SK-N-SH treated with all-trans-retinoic acid at 6 μM for 48 hours (cell line): ENCODE data around the gene FLRT3.

Experiments
- ATAC-seq: fragments of 200-7000 bp; cut with Tn5 transposase; 3 replicates; pipeline ENCODE4 v1.9.1; 2020; ENCODE audit warnings: mild to moderate bottlenecking, moderate library complexity
- ARNTL ChIP-seq: fragments of 450-650 bp; formaldehyde crosslinking; IDR thresholded peaks from 2 replicates; pipeline ENCODE4 v1.5.0; 2020; ENCODE audit warnings: low read depth, mild to moderate bottlenecking, moderate library complexity, borderline replicate concordance
- CREB5 ChIP-seq: fragments of 250-450 bp; sonication (Bioruptor Pico); IDR thresholded peaks from 2 replicates; pipeline ENCODE4 v1.5.1; 2020; ENCODE audit warnings: low read depth, mild to moderate bottlenecking, moderate library complexity
- CSDC2 ChIP-seq: fragments of 250-450 bp; sonication (Bioruptor Pico); IDR thresholded peaks from 2 replicates; pipeline ENCODE4 v1.5.0; 2020; ENCODE audit warnings: mild to moderate bottlenecking, moderate library complexity
- CSRNP3 ChIP-seq: fragments of 250-450 bp; sonication (Bioruptor Pico); IDR thresholded peaks from 2 replicates; pipeline ENCODE4 v1.5.1; 2021; ENCODE audit warnings: mild to moderate bottlenecking, moderate library complexity
- ESRRG ChIP-seq: fragments of 250-450 bp; sonication (Bioruptor Pico); IDR thresholded peaks from 2 replicates; pipeline ENCODE4 v1.6.1; 2021; ENCODE audit warnings: mild to moderate bottlenecking
- OSR1 ChIP-seq: fragments of 250-450 bp; sonication (Bioruptor Pico); IDR thresholded peaks from 2 replicates; pipeline ENCODE4 v1.8.0; 2022; ENCODE audit warnings: moderate library complexity, mild to moderate bottlenecking, inconsistent platforms
- PATZ1 ChIP-seq: fragments of 250-450 bp; sonication (Bioruptor Pico); IDR thresholded peaks from 2 replicates; pipeline ENCODE4 v1.8.0; 2020; ENCODE audit warnings: mild to moderate bottlenecking, moderate library complexity, borderline replicate concordance
- PPARA ChIP-seq: fragments of 250-450 bp; sonication (Bioruptor Pico); IDR thresholded peaks from 2 replicates; pipeline ENCODE4 v1.5.0; 2020; ENCODE audit warnings: mild to moderate bottlenecking, borderline replicate concordance
- RARB ChIP-seq: fragments of 250-450 bp; sonication (Bioruptor Pico); IDR thresholded peaks from 2 replicates; pipeline ENCODE4 v1.8.0; 2021; ENCODE audit warnings: mild to moderate bottlenecking, moderate library complexity
- SNAI2 ChIP-seq: fragments of 250-450 bp; sonication (Bioruptor Pico); IDR thresholded peaks from 2 replicates; pipeline ENCODE4 v1.5.0; 2020; ENCODE audit warnings: mild to moderate bottlenecking, moderate library complexity
- TCF4 ChIP-seq: fragments of 250-450 bp; sonication (Bioruptor Pico); IDR thresholded peaks from 2 replicates; pipeline ENCODE4 v1.8.0; 2021; ENCODE audit warnings: mild to moderate bottlenecking, moderate library complexity, borderline replicate concordance
- TOX ChIP-seq: fragments of 250-450 bp; sonication (Bioruptor Pico); IDR thresholded peaks from 2 replicates; pipeline ENCODE4 v1.8.0; 2021; ENCODE audit warnings: mild to moderate bottlenecking, moderate library complexity, borderline replicate concordance
- ZC3H10 ChIP-seq: fragments of 250-450 bp; sonication (Bioruptor Pico); IDR thresholded peaks from 2 replicates; pipeline ENCODE4 v1.5.1; 2021; ENCODE audit warnings: mild to moderate bottlenecking, moderate library complexity
- ZFP30 ChIP-seq: fragments of 450-650 bp; formaldehyde crosslinking; IDR thresholded peaks from 2 replicates; pipeline ENCODE4 v1.5.0; 2022; ENCODE audit warnings: mild to moderate bottlenecking, moderate library complexity
- ZNF565 ChIP-seq: fragments of 450-650 bp; formaldehyde crosslinking; conservative IDR thresholded peaks from 2 replicates; pipeline ENCODE4 v1.5.0; 2020; ENCODE audit warnings: low read depth, mild to moderate bottlenecking, moderate library complexity
- ZNF70 ChIP-seq: fragments of 450-650 bp; formaldehyde crosslinking; IDR thresholded peaks from 2 replicates; pipeline ENCODE4 v1.5.0; 2020; ENCODE audit warnings: mild to moderate bottlenecking, moderate library complexity
- ZNF8 ChIP-seq: fragments of 450-650 bp; formaldehyde crosslinking; IDR thresholded peaks from 2 replicates; pipeline ENCODE4 v1.5.0; 2020; ENCODE audit warnings: mild to moderate bottlenecking, moderate library complexity
- TF ChIP-seq, protein P1 (sequence below): fragments of 250-450 bp; sonication (Bioruptor Pico); IDR thresholded peaks from 2 replicates; pipeline ENCODE4 v1.8.0; 2021; ENCODE audit warnings: low read depth, mild to moderate bottlenecking, moderate library complexity, borderline replicate concordance
- TF ChIP-seq, protein P2 (sequence below): fragments of 250-450 bp; sonication (Bioruptor Pico); IDR thresholded peaks from 2 replicates; pipeline ENCODE4 v1.5.0; 2020; ENCODE audit warnings: mild to moderate bottlenecking, moderate library complexity

The FLRT3 gene

GRCh38 chr20:14378326-14378725 is 40.9 kb upstream of the FLRT3 start:
- no peak for ATAC-seq

GRCh38 chr20:14375416-14375985 is 38.1 kb upstream of the FLRT3 start:
- no peak for ATAC-seq
- TF ChIP-seq ESRRG (CRISPR knock-in tag): no peak
- no peak for TF ChIP-seq ARNTL (CRISPR knock-in tag)
- TF ChIP-seq PPARA (CRISPR knock-in tag): no peak
- no peak for TF ChIP-seq ZC3H10 (CRISPR knock-in tag)
- no peak for TF ChIP-seq SNAI2 (CRISPR knock-in tag)
- TF ChIP-seq CSDC2: no peak
- TF ChIP-seq, protein P1, sequence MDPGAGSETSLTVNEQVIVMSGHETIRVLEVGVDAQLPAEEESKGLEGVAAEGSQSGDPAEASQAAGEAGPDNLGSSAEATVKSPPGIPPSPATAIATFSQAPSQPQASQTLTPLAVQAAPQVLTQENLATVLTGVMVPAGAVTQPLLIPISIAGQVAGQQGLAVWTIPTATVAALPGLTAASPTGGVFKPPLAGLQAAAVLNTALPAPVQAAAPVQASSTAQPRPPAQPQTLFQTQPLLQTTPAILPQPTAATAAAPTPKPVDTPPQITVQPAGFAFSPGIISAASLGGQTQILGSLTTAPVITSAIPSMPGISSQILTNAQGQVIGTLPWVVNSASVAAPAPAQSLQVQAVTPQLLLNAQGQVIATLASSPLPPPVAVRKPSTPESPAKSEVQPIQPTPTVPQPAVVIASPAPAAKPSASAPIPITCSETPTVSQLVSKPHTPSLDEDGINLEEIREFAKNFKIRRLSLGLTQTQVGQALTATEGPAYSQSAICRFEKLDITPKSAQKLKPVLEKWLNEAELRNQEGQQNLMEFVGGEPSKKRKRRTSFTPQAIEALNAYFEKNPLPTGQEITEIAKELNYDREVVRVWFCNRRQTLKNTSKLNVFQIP (CRISPR knock-in tag): no peak
- no peak for TF ChIP-seq ZFP30 (CRISPR knock-in tag)
- no peak for TF ChIP-seq PATZ1 (CRISPR knock-in tag)
- TF ChIP-seq ZNF8 (CRISPR knock-in tag): no peak
- no peak for TF ChIP-seq TOX (CRISPR knock-in tag)

More at GRCh38 chr20:14378326-14378725, 40.9 kb upstream of the FLRT3 start:
- TF ChIP-seq CSRNP3 (CRISPR knock-in tag) (no peak), CSDC2 (no peak), OSR1 (no peak), ZNF8 (CRISPR knock-in tag) (no peak), ARNTL (CRISPR knock-in tag) (no peak), ZNF70 (CRISPR knock-in tag) (no peak), TCF4 (CRISPR knock-in tag) (no peak), ZNF565 (CRISPR knock-in tag) (no peak), PATZ1 (CRISPR knock-in tag) (no peak), ESRRG (CRISPR knock-in tag) (no peak), CREB5 (no peak), RARB (CRISPR knock-in tag) (no peak), ZFP30 (CRISPR knock-in tag) (no peak)
- TF ChIP-seq, protein P1 (CRISPR knock-in tag): no peak
- TF ChIP-seq, protein P2, sequence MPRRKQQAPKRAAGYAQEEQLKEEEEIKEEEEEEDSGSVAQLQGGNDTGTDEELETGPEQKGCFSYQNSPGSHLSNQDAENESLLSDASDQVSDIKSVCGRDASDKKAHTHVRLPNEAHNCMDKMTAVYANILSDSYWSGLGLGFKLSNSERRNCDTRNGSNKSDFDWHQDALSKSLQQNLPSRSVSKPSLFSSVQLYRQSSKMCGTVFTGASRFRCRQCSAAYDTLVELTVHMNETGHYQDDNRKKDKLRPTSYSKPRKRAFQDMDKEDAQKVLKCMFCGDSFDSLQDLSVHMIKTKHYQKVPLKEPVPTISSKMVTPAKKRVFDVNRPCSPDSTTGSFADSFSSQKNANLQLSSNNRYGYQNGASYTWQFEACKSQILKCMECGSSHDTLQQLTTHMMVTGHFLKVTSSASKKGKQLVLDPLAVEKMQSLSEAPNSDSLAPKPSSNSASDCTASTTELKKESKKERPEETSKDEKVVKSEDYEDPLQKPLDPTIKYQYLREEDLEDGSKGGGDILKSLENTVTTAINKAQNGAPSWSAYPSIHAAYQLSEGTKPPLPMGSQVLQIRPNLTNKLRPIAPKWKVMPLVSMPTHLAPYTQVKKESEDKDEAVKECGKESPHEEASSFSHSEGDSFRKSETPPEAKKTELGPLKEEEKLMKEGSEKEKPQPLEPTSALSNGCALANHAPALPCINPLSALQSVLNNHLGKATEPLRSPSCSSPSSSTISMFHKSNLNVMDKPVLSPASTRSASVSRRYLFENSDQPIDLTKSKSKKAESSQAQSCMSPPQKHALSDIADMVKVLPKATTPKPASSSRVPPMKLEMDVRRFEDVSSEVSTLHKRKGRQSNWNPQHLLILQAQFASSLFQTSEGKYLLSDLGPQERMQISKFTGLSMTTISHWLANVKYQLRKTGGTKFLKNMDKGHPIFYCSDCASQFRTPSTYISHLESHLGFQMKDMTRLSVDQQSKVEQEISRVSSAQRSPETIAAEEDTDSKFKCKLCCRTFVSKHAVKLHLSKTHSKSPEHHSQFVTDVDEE (CRISPR knock-in tag): no peak
